ENCODE data around the gene CHST8.

CHST8 gene

GRCh38 chr19:33702606-33703437 is 81.1 kb downstream of the CHST8 start:
- no peak overlapping the region for H2BK120ac ChIP-seq (ENCODE audit: insufficient read depth, low read length, poor library complexity)
- H4K12ac ChIP-seq (ENCODE audit: low read depth, low read length): no peak overlapping the region
- H2AFZ ChIP-seq (ENCODE audit: insufficient read depth, low read length, poor library complexity): no peak overlapping the region
- H3K9ac ChIP-seq (ENCODE audit: low read length): no peak overlapping the region
- H3K27me3 ChIP-seq (ENCODE audit: insufficient read depth, low read length): no peaks in the 10 kb centered on the region
- peaks cover 0 to 2% of the 10 kb centered on the region in 2 experiments for H3K4me1 ChIP-seq (ENCODE audit: control insufficient read depth in 1 of 2, insufficient read depth in 2 of 2, low read length in 2 of 2)
- H3K79me2 ChIP-seq (ENCODE audit: control insufficient read depth, insufficient read depth, low read length, poor library complexity): no peaks in the 10 kb centered on the region
- no peak overlapping the region for H3K27ac ChIP-seq (ENCODE audit: low read depth, low read length)
- H3K36me3 ChIP-seq (ENCODE audit: control insufficient read depth in 1 of 2, insufficient read depth in 2 of 2, low read length in 2 of 2): no peaks in the 10 kb centered on the region
- H2AK5ac ChIP-seq (ENCODE audit: low read length): no peak overlapping the region
- H3K4me3 ChIP-seq (ENCODE audit: low read depth, low read length): no peak overlapping the region
- no peak overlapping the region for H3K14ac ChIP-seq (ENCODE audit: low read length)
- DNase-seq: no peak
- no peak overlapping the region for H4K91ac ChIP-seq (ENCODE audit: low read depth, low read length)
- no CpG with 5 or more reads among the region's 21 CpGs for WGBS (ENCODE audit: extremely low coverage, insufficient coverage, insufficient read length)
- H2BK12ac ChIP-seq (ENCODE audit: low read length): no peak overlapping the region
- H3K9me3 ChIP-seq (ENCODE audit: insufficient read depth, low read depth, low read length): no peaks in the 10 kb centered on the region
- no peaks in the 10 kb centered on the region for H3K79me1 ChIP-seq (ENCODE audit: low read length)
- no peak overlapping the region for H3K4ac ChIP-seq (ENCODE audit: low read depth, low read length)
- no peak overlapping the region for H2BK5ac ChIP-seq (ENCODE audit: low read depth, low read length, poor library complexity)
- H3K18ac ChIP-seq (ENCODE audit: low read length): no peak overlapping the region
- no peak overlapping the region for H3K23ac ChIP-seq (ENCODE audit: low read length)
- H3K4me2 ChIP-seq (ENCODE audit: low read length): no peak overlapping the region
- no peak overlapping the region for H4K8ac ChIP-seq (ENCODE audit: low read depth, low read length)

- H3K4ac ChIP-seq (ENCODE audit: low read depth, low read length): no peak overlapping the region
- no peaks in the 10 kb centered on the region for H3K79me2 ChIP-seq (ENCODE audit: control insufficient read depth, insufficient read depth, low read length, poor library complexity)
- no peak overlapping the region for H2BK120ac ChIP-seq (ENCODE audit: insufficient read depth, low read length, poor library complexity)
- H3K27me3 ChIP-seq (ENCODE audit: insufficient read depth, low read length): no peaks in the 10 kb centered on the region
- H3K4me1 ChIP-seq (ENCODE audit: control insufficient read depth in 1 of 2, insufficient read depth in 2 of 2, low read length in 2 of 2): peaks cover 0 to 2% of the 10 kb centered on the region in 2 experiments
- no peak overlapping the region for H3K23ac ChIP-seq (ENCODE audit: low read length)
- DNase-seq: no peak
- no CpG with 5 or more reads among the region's 11 CpGs for WGBS (ENCODE audit: extremely low coverage, insufficient coverage, insufficient read length)
- H3K4me2 ChIP-seq (ENCODE audit: low read length): no peak overlapping the region
- H3K27ac ChIP-seq (ENCODE audit: low read depth, low read length): no peak overlapping the region
- H3K14ac ChIP-seq (ENCODE audit: low read length): no peak overlapping the region
- no peak overlapping the region for H4K91ac ChIP-seq (ENCODE audit: low read depth, low read length)
- H3K79me1 ChIP-seq (ENCODE audit: low read length): no peaks in the 10 kb centered on the region
- H2AFZ ChIP-seq (ENCODE audit: insufficient read depth, low read length, poor library complexity): no peak overlapping the region
- H2BK5ac ChIP-seq (ENCODE audit: low read depth, low read length, poor library complexity): no peak overlapping the region
- no peak overlapping the region for H2AK5ac ChIP-seq (ENCODE audit: low read length)
- no peak overlapping the region for H2BK12ac ChIP-seq (ENCODE audit: low read length)
- no peaks in the 10 kb centered on the region for H3K36me3 ChIP-seq (ENCODE audit: control insufficient read depth in 1 of 2, insufficient read depth in 2 of 2, low read length in 2 of 2)
- H4K12ac ChIP-seq (ENCODE audit: low read depth, low read length): no peak overlapping the region
- no peak overlapping the region for H4K8ac ChIP-seq (ENCODE audit: low read depth, low read length)
- no peak overlapping the region for H3K9ac ChIP-seq (ENCODE audit: low read length)
- H3K9me3 ChIP-seq (ENCODE audit: insufficient read depth, low read depth, low read length): no peaks in the 10 kb centered on the region
- no peak overlapping the region for H3K4me3 ChIP-seq (ENCODE audit: low read depth, low read length)
- H3K18ac ChIP-seq (ENCODE audit: low read length): no peak overlapping the region
These were observed 81.6 kb downstream of the CHST8 start for GRCh38 chr19:33703438-33703750.

GRCh38 chr19:33703821-33704220 is 82.1 kb downstream of the CHST8 start:
- Histone ChIP-seq H3K14ac (ENCODE audit: low read length) (no peak overlapping the region), H3K36me3 (ENCODE audit: control insufficient read depth in 1 of 2, insufficient read depth in 2 of 2, low read length in 2 of 2) (no peaks in the 10 kb centered on the region), H3K4me2 (ENCODE audit: low read length) (no peak overlapping the region), H2BK120ac (ENCODE audit: insufficient read depth, low read length, poor library complexity) (no peak overlapping the region), H3K27ac (ENCODE audit: low read depth, low read length) (no peak overlapping the region), H2AFZ (ENCODE audit: insufficient read depth, low read length, poor library complexity) (no peak overlapping the region), H2AK5ac (ENCODE audit: low read length) (no peak overlapping the region), H2BK5ac (ENCODE audit: low read depth, low read length, poor library complexity) (no peak overlapping the region), H3K79me1 (ENCODE audit: low read length) (no peaks in the 10 kb centered on the region), H3K4me1 (ENCODE audit: control insufficient read depth in 1 of 2, insufficient read depth in 2 of 2, low read length in 2 of 2) (peaks cover 0 to 2% of the 10 kb centered on the region in 2 experiments), H3K79me2 (ENCODE audit: control insufficient read depth, insufficient read depth, low read length, poor library complexity) (no peaks in the 10 kb centered on the region), H3K23ac (ENCODE audit: low read length) (no peak overlapping the region), H3K9ac (ENCODE audit: low read length) (no peak overlapping the region), H4K91ac (ENCODE audit: low read depth, low read length) (no peak overlapping the region), H4K8ac (ENCODE audit: low read depth, low read length) (no peak overlapping the region), H3K18ac (ENCODE audit: low read length) (no peak overlapping the region), H3K4me3 (ENCODE audit: low read depth, low read length) (no peak overlapping the region), H3K4ac (ENCODE audit: low read depth, low read length) (no peak overlapping the region), H4K12ac (ENCODE audit: low read depth, low read length) (no peak overlapping the region), H3K9me3 (ENCODE audit: insufficient read depth, low read depth, low read length) (no peaks in the 10 kb centered on the region), H2BK12ac (ENCODE audit: low read length) (no peak overlapping the region), H3K27me3 (ENCODE audit: insufficient read depth, low read length) (no peaks in the 10 kb centered on the region)
- DNase-seq: no peak
- no CpG with 5 or more reads among the region's 8 CpGs for WGBS (ENCODE audit: extremely low coverage, insufficient coverage, insufficient read length)

- no peak overlapping the region for H2AFZ ChIP-seq (ENCODE audit: insufficient read depth, low read length, poor library complexity)
- no peak overlapping the region for H3K9ac ChIP-seq (ENCODE audit: low read length)
- no peak overlapping the region for H3K18ac ChIP-seq (ENCODE audit: low read length)
- no peak overlapping the region for H3K23ac ChIP-seq (ENCODE audit: low read length)
- H3K79me2 ChIP-seq (ENCODE audit: control insufficient read depth, insufficient read depth, low read length, poor library complexity): no peaks in the 10 kb centered on the region
- no peaks in the 10 kb centered on the region for H3K9me3 ChIP-seq (ENCODE audit: insufficient read depth, low read depth, low read length)
- H3K27me3 ChIP-seq (ENCODE audit: insufficient read depth, low read length): no peaks in the 10 kb centered on the region
- H2BK5ac ChIP-seq (ENCODE audit: low read depth, low read length, poor library complexity): no peak overlapping the region
- H3K4ac ChIP-seq (ENCODE audit: low read depth, low read length): no peak overlapping the region
- no peak overlapping the region for H4K12ac ChIP-seq (ENCODE audit: low read depth, low read length)
- no peak overlapping the region for H4K8ac ChIP-seq (ENCODE audit: low read depth, low read length)
- no peak overlapping the region for H4K91ac ChIP-seq (ENCODE audit: low read depth, low read length)
- no peak overlapping the region for H3K27ac ChIP-seq (ENCODE audit: low read depth, low read length)
- H2AK5ac ChIP-seq (ENCODE audit: low read length): no peak overlapping the region
- no peaks in the 10 kb centered on the region for H3K79me1 ChIP-seq (ENCODE audit: low read length)
- no peak overlapping the region for H2BK120ac ChIP-seq (ENCODE audit: insufficient read depth, low read length, poor library complexity)
- peaks cover 0 to 2% of the 10 kb centered on the region in 2 experiments for H3K4me1 ChIP-seq (ENCODE audit: control insufficient read depth in 1 of 2, insufficient read depth in 2 of 2, low read length in 2 of 2)
- no peak overlapping the region for H2BK12ac ChIP-seq (ENCODE audit: low read length)
- H3K14ac ChIP-seq (ENCODE audit: low read length): no peak overlapping the region
- no peak overlapping the region for H3K4me3 ChIP-seq (ENCODE audit: low read depth, low read length)
- no peaks in the 10 kb centered on the region for H3K36me3 ChIP-seq (ENCODE audit: control insufficient read depth in 1 of 2, insufficient read depth in 2 of 2, low read length in 2 of 2)
- no peak overlapping the region for H3K4me2 ChIP-seq (ENCODE audit: low read length)
- no peak for DNase-seq
- WGBS (ENCODE audit: extremely low coverage, insufficient coverage, insufficient read length): no CpG with 5 or more reads among the region's 2 CpGs
These were observed 82.5 kb downstream of the CHST8 start for GRCh38 chr19:33704271-33704670.

All from trophoblast cell (in vitro differentiated cells and primary cell).